Fibroblast of skin of left biceps (primary cell): ENCODE measurements around the gene ADAMTSL4.
"Not testable (repeated sequence)": the region's sequence is repeated elsewhere in the genome, so short reads cannot be mapped to it uniquely, and the experiment has no call there.

Experiments
- DNase-seq, 2 experiments: peaks; one replicate each; pipeline ENCODE4 v3.0.0-alpha.2; 2013; ENCODE audit warnings: low read depth in 2 of 2

Gene ADAMTSL4

DNA sequence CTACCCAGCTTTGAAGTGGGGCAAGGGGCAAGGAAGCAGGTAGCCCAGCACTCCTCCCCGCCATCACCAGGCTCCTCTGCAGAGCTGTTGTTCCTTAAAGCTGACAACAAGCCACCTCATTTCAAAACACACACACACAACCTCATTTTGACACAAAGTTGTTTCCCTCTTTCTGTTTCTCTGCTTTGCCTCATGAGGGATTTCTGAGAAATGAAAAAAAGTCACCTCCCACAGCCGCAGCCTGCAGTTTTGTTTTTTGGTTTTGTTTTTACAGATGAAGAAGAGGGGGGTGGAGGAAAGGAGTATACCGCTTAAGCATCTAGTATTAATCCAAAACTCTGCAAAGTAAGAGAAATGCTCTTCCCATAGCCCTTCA lies 18.1 kb downstream of the ADAMTSL4 start:
- no peak for DNase-seq

DNA sequence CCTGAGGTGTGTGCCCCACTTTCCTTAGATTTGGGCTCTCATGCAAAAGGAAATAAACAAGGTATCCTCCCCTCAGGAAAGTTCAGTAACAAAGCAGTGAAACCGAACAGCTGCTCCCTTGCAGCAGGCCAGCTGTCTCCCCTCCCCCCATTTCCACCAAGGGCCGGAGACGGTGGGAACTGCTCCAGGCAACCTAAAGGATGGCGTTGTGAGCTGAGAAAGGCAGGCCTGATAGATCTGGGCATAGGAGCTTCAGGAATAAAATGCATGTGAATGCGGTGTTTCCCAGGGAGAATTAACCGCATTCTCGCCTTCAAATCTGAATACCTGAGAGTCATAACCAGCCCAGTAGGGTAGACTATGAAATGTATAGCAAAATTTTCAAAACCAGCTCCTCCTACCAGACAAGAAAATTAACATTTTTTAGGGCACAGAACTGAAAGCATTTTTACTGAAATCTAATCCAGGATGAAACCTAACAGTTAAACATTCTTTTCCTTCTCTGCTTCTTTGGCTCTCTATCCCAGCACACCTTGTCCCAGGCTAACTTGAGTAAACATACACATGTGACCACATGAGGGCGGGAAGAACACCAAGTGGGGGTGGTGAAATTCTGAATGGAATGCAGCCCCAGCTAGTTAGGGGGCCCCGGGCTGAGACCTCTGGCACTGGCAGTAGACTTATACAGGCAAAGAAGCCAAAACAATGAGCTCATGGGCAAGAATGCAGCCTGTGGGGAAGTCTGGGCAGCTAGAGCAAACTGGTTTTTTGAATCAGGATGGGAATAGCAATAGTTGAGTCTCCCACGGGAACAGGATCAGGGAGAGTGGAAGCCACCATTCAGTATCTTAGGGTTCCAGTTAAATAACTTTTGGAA lies 18.7 kb downstream of the ADAMTSL4 start:
- peak; percentile 77 to 80 for DNase-seq

DNA sequence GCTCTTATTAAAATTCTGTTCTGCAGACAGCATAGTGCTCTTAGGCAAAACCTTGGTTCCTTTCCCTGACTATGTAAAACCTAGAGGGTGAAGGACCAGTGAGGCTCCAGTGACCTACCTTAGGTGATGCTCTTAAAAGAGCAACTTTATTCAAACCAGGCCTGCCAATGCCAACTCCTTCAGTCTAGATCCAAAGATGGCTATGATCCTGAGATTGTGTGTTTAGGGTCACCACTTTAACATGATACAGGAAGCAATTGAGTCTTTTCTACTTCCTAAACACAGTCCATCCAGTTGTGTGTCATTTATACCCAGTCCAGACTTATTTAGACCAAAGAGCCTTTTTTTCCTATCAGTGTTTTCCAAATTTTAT lies 19.4 kb downstream of the ADAMTSL4 start:
- DNase-seq = no peak

DNA sequence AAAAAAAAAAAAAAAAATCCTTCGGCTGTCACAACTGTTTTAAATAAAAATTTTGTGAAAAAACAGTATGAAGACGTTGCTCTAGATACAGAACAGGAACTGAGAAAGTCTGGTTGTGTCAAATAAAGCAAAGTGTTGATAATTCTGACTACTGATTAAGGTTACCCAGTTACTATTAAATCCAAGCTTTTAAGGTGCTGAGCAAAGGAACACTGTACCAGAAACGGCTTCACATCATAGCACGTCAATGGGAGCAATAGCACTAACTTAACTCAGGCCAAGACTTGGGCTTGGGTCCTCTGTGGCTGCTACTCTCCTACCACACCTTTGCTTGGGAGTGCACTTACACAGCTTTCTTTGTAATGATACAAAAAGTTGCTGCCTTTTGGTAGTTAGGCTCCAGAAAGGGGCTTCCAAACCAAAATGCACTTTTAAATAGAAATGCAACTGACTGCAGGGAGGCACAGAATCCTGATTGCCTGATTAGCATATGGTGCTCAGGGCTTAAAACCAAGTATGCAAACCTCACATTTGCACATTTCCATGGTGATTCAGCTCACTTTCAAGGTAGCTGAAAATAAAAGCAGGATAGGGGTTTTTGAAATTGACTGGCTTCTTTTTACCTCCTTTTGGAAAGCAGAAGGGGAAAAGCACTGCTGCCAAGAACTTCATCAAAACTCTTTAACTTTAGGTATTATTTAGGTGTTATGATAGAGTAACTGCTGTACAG lies 23.9 kb downstream of the ADAMTSL4 start:
- no peak for DNase-seq

DNA sequence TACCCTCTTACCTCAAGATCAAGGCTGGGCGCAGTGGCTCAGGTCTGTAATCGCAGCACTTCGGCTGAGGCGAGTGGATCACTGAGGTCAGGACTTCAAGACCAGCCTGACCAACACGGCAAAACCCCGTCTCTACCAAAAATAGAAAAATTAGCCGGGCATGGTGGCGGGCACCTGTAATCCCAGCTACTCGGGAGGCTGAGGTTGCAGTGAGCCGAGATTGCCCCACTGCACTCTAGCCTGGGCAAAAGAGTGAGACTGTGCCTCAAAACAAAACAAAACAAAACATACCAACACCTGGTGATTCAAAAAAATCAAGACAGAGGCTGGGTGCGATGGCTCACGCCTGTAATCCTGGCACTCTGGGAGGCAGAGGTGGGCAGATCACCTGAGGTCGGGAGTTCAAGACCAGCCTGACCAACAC lies 24.5 kb downstream of the ADAMTSL4 start:
- not testable (repeated sequence) for DNase-seq

DNA sequence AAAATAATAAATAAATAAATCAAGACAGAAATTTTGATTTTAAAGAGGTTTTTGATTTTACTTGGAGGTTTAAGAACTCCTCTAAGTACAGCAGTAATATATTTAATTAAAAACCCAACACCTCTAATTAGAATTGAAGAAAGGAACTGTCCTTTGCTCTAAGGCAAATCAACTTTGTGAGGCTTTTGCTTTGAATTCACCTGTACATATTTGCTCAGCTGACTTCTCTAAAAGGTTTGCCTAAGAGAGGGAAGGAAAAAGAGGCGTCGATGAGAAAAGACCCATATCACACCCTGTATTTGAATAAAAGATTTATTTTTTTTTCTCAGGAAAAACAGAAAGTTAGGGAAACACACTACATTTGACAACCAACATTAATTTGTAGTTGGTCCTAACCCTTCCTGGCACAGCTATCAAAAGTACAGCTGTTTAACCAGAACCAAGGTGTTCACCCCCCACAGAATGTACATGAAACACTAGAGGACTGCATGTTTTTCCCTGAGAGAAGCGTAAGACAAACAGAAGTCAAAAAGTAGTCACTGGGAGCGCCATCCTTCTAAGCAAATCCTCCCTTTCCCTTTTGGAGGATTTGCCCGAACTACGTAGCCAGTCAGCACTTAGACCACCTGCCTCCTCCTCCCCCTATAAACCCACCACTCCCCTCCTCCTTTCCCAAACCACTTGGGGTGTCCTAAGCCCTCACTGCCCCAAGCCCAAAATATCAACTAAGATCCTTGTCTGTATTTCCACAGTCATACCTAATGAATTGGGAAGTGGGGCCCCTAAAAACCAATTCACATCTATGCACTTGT lies 25.3 kb downstream of the ADAMTSL4 start:
- DNase-seq = no peak

DNA sequence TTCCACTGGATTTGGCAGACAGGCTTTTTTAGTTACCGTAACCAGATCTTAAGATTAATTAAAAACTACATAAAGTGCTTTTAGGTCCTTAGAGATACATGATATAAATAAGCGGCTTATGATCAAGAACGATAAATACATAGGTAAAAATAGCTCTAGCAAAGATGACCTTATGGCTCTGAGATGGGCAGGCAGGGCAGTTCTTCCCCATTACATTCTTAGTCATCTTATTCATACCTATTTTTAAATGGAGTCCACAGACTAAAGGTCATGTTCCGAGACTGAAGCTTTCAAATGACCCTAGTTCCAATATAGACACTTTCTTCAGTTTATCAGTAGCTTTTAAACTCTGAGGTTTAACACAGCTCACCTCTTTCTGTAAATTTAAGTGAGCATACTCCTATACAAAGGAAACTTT lies 25.9 kb downstream of the ADAMTSL4 start:
- DNase-seq = no peak

DNA sequence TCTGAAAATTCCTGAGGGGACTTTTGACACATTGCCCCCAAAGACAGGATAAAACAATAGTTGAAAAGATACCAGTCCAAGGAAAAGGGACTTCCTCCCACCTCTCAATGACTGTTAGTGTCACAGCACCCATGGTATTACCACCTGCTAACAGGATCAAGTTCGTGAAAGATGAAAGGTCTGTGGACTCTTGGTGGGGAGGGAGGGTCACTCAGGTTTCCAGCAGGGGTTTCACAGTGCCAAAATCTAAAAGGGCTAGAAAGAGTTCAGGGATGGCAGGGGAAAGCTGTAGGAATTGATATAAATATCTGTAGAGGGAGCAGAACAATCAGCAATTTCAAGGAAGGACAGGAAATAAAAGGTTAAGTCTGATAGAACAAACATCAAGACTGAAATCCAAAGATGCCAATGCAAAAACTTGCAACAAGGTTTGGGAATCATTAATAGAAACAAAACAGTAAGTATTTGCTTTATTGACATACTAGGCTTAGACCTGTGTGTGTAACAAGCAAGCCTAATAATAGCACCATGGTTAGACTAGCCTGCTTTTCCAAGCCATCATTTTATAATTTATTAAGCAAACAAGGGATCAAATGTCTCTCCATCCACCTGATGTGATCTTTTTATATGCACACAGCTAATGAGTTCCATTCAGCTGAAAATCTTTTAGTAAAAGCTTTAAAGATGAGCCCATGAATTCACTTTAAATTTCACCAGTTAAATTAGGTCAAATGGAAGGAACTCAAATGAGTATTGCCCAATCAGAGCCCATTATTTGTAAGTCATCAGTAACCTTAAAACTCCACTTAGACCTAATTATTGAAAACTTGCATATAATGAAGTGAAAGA lies 26.5 kb downstream of the ADAMTSL4 start:
- no peak for DNase-seq

DNA sequence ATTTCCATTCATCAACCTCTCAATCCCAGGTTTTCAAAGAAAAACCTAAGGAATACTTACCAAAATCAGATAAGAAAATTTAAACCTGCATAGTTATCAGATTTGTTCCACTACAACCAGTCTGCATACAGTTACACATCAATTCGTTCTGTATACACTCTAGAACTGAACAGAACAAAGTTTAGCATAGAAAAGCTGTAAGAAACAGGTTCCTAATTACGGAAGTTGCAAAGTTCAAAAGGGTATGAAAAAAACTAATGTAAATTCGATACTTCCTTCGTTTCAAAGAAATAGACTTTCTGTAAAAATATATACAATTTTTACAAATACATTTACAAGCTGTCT lies 27.1 kb downstream of the ADAMTSL4 start:
- no peak for DNase-seq

DNA sequence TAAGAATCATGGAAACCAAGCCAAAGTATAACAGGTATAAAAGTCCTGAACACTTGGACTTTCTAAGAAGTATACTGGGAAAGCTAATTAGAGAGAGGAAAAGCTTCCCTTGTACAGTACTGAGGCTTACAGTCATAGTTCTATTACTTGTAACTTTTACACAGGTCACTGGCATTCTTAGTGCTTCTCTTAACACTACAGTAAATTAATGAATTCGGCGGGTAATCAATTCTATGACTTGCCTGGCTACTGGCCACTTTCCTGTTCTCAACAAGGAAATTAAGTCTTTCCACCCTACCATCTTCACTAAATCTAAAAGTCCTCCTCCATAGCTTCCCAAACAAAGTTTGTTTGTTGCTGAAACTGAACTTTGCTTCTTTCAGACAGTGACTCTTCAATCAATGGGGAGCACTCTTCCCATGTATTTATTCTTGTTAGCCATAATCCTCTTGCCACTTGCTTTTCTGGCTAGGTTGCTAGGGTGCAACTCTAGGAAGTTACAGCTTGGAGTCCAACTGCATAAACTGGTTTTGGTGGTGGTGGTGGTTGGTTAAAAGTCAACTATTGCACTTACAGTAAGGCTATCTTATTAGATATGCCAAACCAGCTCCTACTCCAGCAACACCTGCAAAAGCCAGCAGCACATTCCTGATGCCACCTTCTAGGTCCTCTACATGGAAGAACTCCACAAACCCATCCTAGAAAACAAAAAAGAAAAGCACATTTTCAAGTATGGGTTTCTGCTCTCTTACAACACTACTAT lies 27.8 kb downstream of the ADAMTSL4 start:
- DNase-seq = no peak

DNA sequence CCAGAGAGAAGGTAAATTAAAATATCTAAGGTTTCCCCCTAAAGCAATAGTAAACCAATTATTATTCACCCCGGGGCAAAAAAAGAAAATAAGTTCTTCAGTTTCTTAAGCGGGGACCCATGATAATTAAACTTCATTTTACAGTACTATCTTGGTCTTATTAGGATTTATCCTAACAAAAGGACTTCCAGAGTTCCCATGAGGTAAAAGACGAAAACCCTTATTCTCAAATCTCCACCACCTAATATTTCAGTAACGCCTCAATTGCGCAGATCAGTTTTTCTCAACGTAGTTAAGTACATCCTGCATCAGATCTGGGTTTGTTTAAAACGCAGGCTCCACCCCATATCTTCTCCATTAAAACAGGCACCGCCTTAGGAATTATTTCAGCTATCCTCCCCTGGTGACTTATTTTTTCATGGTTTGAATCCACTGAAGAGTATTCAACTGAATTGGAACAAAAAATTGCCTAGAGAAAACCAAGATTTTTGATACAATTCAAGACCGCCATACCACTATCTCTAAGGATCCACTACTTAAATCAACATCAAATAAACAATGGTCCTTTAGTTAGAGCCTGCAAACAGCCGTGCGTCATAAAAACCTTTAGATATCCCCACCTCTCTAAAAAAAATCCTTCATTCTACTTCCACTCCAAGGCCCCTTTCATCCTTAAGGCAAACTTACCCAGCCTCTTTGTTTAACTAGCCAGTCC lies 28.5 kb downstream of the ADAMTSL4 start:
- no peak for DNase-seq

DNA sequence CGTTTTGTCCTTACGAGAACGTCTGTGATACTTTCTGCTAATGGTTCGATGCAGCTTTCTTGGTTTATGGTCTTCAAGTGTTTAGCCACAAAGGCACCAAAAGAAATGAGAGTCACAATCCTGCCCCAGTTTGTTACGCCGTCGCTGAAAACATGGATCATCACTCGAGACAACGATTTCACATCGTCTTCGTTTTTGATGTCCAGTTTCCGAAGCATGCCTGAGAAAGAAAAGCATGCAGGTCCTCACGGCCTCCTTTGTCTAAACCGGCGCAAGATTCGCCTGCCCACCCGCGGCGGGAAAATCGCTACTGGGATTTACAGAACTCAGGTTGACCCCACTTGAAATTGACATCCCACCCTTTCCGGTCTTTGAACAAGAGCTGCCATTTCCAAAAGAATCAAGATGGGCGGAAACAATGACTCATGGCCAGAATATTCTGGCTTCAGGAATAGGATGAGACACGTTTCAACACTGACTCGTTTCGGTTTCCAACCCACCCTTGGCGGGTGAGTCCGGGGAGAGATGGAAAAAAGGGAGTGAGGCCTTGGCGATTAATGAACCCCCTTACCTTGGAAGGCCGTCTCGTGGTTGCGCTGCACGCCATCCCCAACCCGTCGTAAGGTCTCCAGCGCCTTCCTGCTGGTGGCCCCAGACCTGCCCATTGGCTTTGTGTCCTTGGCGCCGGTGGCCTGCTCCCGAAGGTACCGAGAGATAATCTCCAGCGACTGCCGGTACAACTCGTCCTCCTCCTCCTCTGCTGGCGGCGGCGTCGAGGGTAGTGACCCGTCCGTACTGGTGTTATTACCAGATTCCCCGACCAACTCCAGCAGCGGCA lies 29.3 kb downstream of the ADAMTSL4 start:
- DNase-seq = peak; percentile 79 to 82

DNA sequence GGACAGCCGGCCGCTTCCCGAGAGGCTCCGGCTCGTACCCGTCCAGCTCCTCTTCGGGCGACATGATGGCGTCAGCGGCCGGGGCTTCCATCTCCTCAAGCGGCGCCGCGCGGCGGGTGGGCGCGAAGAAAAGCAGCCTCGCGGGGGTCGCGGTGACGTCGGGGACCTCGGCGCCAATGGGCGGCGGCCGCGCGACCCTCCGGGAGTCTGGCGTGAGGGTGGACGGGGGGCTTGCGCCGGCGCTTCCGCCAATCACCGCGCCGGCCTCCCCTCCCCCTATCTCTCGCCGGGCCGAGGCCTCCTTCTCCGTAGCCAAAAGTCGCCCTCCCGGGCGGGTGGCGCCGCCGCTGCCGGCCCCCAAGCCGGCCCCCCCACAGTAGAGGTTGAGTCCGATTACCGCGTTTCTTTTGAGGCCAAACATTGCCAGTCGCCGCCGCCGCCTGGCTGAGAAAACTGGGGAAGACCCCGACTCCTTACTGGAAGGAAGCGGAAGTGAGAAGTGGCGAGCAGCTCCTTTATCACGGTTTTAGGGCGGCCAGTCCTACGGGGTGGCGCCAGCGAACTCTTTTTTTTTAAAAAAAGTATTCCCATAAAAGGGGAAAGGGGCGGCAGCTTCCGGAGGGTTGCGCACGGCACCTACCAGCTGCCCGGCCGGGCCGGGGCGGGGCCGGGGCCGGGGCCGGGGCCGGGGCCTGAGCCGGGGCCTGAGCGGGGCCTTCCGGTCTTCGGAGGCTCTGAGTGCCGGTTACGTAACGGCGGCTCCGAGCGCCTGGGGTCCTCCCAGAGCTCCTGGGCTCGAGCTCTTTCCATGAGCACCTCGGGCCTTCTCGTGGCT lies 30.1 kb downstream of the ADAMTSL4 start, which contains the start of gene MCL1:
MCL1 (minus strand) TSS at position 501 of the 835 bp plus-strand sequence; CDS start at position 421, 80 bp downstream.
- peak; percentile 92 to 94 for DNase-seq

DNA sequence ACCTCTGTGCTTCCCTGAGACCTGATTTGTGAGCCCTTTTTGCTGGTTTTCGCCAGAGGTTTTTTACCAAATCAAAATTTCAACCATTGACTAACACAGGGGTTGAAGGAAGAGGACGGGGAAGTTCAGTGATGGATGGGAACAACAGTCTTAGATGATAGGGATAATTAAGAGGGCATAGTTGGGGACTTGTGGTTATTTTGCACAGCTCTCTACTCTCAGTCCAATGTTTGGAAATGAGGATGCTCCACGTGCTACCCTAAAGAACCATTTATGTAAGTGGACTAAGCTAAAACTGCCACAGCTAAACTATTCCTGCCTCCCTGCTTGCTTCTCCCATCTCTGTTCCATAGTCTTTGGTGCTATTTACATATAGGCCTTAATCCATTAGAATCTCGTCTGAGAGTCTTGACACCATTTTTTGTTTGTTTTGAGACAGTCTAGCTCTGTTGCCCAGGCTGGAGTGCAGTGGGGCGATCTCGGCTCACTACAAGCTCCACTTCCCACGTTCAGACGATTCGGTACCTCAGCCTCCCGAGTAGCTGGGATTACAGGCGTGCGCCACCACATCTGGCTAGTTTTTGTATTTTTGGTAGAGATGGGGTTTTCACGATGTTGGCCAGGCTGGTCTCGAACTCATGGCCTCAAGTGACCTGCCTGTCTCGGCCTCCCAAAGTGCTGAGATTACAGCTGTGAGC lies 30.9 kb downstream of the ADAMTSL4 start:
- DNase-seq = no peak

DNA sequence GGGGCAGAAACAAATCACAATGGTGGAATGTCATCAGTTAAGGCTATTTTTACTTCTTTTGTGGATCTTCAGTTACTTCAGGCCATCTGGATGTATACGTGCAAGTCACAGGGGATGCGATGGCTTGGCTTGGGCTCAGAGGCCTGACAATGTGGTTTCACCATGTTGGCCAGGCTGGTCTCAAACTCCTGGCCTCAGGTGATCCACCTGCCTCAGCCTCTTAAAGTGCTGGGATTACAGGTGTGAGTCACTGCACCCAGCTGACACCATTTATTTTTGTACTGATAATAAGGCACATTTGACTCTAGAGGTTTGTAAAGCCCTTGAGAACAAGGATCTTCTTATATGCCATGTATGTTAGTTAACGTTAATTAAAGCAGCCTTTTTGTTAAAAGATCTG lies 31.8 kb downstream of the ADAMTSL4 start:
- not testable (repeated sequence) for DNase-seq

DNA sequence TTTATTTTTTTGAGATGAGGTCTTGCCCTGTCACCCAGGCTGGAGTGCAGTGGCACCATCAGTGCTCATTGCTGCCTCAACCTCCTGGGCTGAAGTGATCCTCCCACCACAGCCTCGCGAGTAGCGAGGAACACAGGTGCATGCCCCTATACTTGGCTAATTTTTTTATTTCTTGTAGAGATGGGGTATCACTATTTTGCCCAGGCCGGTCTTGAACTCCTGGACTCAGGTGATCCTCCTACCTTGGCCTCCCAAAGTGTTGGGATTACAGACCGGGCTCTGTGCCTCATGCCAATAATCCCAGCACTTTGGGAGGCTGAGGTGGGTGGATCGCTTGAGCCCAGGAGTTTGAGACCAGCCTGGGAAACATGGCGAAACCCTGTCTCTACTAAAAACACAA lies 32.2 kb downstream of the ADAMTSL4 start:
- DNase-seq = not testable (repeated sequence)

DNA sequence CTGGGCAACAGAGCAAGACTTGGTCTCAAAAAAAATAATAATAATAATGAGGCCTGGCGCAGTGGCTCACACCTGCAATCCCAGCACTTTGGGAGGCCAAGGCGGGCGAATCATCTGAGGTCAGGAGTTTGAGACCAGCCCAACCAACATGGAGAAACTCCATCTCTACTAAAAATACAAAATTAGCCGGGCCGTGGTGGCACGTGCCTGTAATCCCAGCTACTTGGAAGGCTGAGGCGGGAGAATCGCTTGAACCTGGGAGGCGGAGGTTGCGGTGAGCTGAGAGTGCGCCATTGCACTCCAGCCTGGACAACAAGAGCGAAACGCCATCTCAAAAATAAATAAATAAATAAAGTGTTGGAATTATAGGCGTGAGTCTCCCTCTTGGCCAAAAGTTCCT lies 32.8 kb downstream of the ADAMTSL4 start:
- not testable (repeated sequence) for DNase-seq
